Stimulated activated CD8-positive, alpha-beta memory T cell treated with anti-CD3 and anti-CD28 coated beads, Interleukin-12 subunit alpha, Interleukin-12 subunit beta, amount 100 ng/mL, for 4 hours (primary cell): ENCODE measurements around the gene STEAP3.
"Not testable (repeated sequence)": the region's sequence is repeated elsewhere in the genome, so short reads cannot be mapped to it uniquely, and the experiment has no call there.

Experiments
- DNase-seq: peaks from one replicate; pipeline ENCODE4 v3.0.0-alpha.2; 2020; ENCODE audit warnings: low read depth

The STEAP3 gene

GRCh38 chr2:119261493-119262225 lies 38.0 kb downstream of the STEAP3 start:
- DNase-seq, result no peak

GRCh38 chr2:119263025-119263424 lies 39.4 kb downstream of the STEAP3 start:
- no peak for DNase-seq

- DNase-seq, result no peak
Measured at GRCh38 chr2:119263656-119264055, 40.0 kb downstream of the STEAP3 start.

GRCh38 chr2:119264781-119265692 lies 41.4 kb downstream of the STEAP3 start:
- no peak for DNase-seq

GRCh38 chr2:119265693-119266066 lies 42.0 kb downstream of the STEAP3 start:
- DNase-seq, result no peak

GRCh38 chr2:119266091-119266589 lies 42.5 kb downstream of the STEAP3 start:
- no peak for DNase-seq

GRCh38 chr2:119267604-119268003 lies 44.0 kb downstream of the STEAP3 start:
- DNase-seq, result no peak

- DNase-seq, result no peak
Measured at GRCh38 chr2:119276864-119277263, 53.2 kb downstream of the STEAP3 start.

- not testable (repeated sequence) for DNase-seq
Measured at GRCh38 chr2:119278385-119278784, 54.8 kb downstream of the STEAP3 start.

GRCh38 chr2:119278946-119279345 lies 55.3 kb downstream of the STEAP3 start:
- DNase-seq, result no peak

GRCh38 chr2:119279666-119280065 lies 56.0 kb downstream of the STEAP3 start:
- no peak for DNase-seq

- no peak for DNase-seq
Measured at GRCh38 chr2:119280680-119281079, 57.0 kb downstream of the STEAP3 start.

- no peak for DNase-seq
Measured at GRCh38 chr2:119282146-119282995, 58.7 kb downstream of the STEAP3 start.

- no peak for DNase-seq
Measured at GRCh38 chr2:119282996-119283511, 59.4 kb downstream of the STEAP3 start.

GRCh38 chr2:119283873-119284331 lies 60.3 kb downstream of the STEAP3 start:
- DNase-seq, result no peak

GRCh38 chr2:119286661-119287060 lies 63.0 kb downstream of the STEAP3 start:
- DNase-seq, result no peak

GRCh38 chr2:119288576-119288975 lies 64.9 kb downstream of the STEAP3 start:
- no peak for DNase-seq

- DNase-seq, result no peak
Measured at GRCh38 chr2:119289093-119289492, 65.5 kb downstream of the STEAP3 start.

GRCh38 chr2:119289642-119290041 lies 66.0 kb downstream of the STEAP3 start:
- no peak for DNase-seq

GRCh38 chr2:119290859-119291587 lies 67.4 kb downstream of the STEAP3 start:
- DNase-seq, result peak; percentile 36

- DNase-seq, result no peak
Measured at GRCh38 chr2:119291588-119292167, 68.0 kb downstream of the STEAP3 start.
